Activated CD8-positive, alpha-beta memory T cell treated with anti-CD3 and anti-CD28 coated beads for 36 hours (primary cell): ENCODE data around the gene FARP2. TPM values are rescaled to one million over a fixed set of nuclear protein-coding genes. Genes with fewer than 3 reads are reported as not detected.
"Not testable (repeated sequence)": the region's sequence is repeated elsewhere in the genome, so short reads cannot be mapped to it uniquely, and the experiment has no call there.

ENCODE experiments used
- CTCF ChIA-PET: fragments of 350-600 bp; sonication (Branson Sonifier 250); formaldehyde crosslinking; loops from one replicate; lab custom pipeline; 2021; ENCODE audit warnings: antibody characterized with exemption; lab: Charles Lee
- POLR2A ChIA-PET: fragments of 350-600 bp; sonication (Branson Sonifier 250); formaldehyde crosslinking; loops from one replicate; lab custom pipeline; 2021; ENCODE audit warnings: antibody characterized with exemption; lab: Charles Lee
- total RNA-seq, 2 experiments: library from RNA; stranded (reverse); gene quantifications; one replicate each; pipeline ENCODE4 v1.2.3, GENCODE V29; 2021

The FARP2 gene
- total RNA-seq, 2 experiments from 2014 or later: 35.5 to 35.9 TPM

GRCh38 chr2:241390301-241391206, 34.5 kb downstream of the FARP2 start:
- POLR2A ChIA-PET: no interaction called here
- CTCF ChIA-PET: interaction anchor here (0.6 kb wide), 1 partner anchor 312 kb away, joined by 4 read pairs; no protein-coding TSS in a partner anchor

DNA sequence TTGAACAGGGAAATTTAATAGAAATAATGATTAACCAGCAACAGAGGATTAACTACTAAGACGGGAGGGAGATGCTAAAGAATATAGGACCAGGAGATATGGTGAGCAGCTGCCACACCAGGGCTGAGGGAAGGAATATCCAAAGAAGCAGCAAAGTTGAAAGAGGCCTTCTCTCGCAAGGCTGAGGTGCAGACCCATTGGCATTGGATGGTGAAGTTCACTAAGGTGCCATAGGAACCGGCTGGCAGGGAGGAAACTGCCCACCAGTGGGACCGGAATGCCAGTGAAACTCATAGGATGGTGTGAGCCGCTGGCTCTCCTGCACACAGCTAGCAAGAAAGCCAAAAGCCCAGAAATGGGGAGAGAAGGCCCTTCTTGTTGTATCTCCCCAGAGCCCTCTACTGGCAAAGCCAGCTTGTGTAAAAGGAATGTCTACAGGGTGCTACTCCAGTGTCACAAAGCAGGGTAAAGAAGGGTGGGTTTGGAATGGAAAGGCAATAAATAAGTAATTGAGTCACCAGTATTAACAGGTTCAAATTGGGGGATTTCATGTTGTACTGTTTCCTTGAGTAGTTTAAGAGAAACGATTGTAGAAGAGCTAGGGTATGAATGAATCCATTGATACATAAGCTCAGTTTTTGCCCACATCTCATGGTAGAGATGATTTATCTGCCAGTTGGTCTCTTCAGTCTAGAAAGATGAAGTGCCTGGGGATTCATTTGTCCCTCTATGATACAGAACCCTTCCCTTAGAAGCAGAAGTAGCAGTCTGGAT, 36.0 kb downstream of the FARP2 start:
- POLR2A ChIA-PET: no interaction called here
- CTCF ChIA-PET: no interaction called here

GRCh38 chr2:241392753-241393152, 36.7 kb downstream of the FARP2 start:
- POLR2A ChIA-PET, CTCF ChIA-PET: not testable (repeated sequence)

DNA sequence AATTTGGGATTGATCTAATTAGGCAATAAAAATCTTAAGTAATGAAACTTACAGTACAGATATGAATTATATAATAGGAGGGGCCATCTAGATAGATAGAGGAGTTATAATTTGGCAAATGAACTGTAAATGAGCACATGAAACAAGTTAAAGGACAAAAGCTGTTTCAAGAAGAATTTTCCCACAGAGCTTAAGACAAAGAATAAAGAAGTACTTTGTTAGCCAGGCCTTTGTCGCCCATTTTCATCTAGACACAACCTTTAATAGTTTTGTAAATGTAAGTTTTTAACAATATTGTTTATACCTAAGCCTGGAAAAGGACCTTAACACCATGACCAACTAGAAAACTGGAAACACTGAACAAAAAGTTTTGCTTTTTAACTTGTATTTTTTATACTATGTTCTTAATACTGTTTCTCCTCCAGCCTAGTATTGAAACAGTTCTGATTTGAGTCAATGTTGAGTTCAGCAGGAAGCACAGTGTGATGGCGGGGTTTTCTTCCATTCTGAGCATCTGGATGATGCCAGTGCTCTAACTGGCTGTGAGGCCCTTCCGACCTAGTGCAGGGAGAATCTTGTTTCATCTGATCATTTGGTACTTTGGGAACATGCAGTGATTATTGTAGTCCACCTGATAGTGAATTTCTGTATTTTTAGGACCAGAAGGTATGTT, 37.6 kb downstream of the FARP2 start:
- ChIA-PET POLR2A (no interaction called here), CTCF (no interaction called here)

DNA sequence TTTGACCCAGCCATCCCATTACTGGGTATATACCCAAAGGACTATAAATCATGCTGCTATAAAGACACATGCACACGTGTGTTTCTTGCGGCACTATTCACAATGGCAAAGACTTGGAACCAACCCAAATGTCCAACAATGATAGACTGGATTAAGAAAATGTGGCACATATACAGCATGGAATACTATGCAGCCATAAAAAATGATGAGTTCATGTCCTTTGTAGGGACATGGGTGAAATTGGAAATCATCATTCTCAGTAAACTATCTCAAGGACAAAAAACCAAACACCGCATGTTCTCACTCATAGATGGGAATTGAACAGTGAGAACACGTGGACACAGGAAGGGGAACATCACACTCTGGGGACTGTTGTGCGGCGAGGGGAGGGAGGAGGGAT, 40.7 kb downstream of the FARP2 start:
- CTCF ChIA-PET, POLR2A ChIA-PET: not testable (repeated sequence)

DNA sequence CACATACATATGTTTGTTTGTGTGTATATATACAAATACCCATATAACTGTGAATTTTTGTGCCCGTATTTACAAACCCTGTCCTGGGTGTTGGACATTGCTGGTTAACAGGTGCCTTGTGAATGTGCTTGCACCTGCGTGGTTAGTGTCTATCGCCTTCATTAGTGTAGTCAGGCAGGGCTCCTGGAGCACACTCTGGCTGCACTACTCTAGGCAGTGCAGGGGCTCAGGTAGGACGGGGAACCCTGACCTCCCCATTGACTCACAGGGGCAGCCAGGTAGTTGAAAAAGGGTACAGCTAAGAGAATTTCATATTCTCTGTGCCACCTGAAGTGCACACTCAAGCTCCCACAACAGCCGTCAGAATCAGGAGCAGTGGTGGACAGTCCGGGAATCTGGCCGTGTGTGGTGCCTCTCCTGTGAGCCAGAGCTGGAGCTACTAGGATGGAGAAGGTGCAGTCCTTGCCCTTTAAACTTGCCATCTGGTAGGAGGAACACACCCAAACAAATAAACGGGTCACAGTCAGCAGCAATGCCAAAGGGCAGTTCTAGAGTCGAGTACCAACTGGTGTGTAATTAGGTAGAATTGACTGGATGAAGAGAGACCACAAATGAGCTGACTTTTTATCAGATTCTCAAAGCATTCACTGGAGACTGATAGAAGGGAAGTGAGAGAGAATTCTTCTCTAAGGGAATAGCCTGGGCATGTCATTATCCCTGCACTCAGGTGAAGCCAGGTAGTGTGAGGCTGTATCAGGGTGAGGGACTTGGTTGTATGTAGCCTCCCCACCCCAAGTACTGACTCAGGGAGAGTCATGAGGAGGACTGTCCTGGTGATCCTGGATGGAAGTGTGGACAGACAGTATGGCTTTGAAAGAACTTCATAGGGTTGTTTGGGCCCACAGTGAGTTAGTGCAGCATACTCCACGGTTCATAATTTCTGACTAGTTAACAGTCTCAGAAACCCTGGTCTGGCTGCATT, 44.1 kb downstream of the FARP2 start:
- ChIA-PET CTCF (no interaction called here), POLR2A (no interaction called here)

GRCh38 chr2:241408849-241409248, 52.8 kb downstream of the FARP2 start:
- CTCF ChIA-PET: interaction anchor here (0.5 kb wide), 1 partner anchor 22 kb away, joined by 3 read pairs; no protein-coding TSS in a partner anchor
- POLR2A ChIA-PET: no interaction called here

DNA sequence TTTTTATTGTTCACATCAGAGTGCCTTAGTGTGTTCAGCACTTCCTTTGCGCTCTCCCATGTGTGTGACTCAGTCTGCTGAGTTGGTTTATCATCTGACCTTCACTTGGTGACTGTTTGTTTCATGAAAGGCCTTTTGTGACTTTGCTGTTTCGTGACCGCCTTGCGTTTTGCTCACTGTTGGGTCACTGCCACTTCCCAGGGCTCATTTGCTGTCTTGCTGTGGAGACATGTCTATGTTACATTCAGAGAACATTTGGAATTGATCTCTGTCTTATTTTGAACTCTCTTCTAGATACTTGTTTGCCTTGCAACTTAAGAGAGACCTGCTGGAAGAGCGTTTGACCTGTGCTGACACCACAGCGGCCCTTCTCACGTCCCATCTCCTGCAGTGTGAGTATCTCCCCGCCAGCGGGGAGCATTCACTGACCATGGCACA, 54.7 kb downstream of the FARP2 start:
- POLR2A ChIA-PET: no interaction called here
- CTCF ChIA-PET: no interaction called here

- POLR2A ChIA-PET: no interaction called here
- CTCF ChIA-PET: no interaction called here
These were observed 56.1 kb downstream of the FARP2 start for GRCh38 chr2:241412144-241412543.

GRCh38 chr2:241413501-241413900, 57.4 kb downstream of the FARP2 start:
- CTCF ChIA-PET: interaction anchor here (0.7 kb wide), 1 partner anchor 152 kb away, joined by 4 read pairs; no protein-coding TSS in a partner anchor
- POLR2A ChIA-PET: not testable (repeated sequence)

GRCh38 chr2:241413929-241414580, 58.0 kb downstream of the FARP2 start:
- POLR2A ChIA-PET: no interaction called here
- CTCF ChIA-PET: interaction anchor here (0.7 kb wide), 1 partner anchor 151 kb away, joined by 4 read pairs; no protein-coding TSS in a partner anchor

DNA sequence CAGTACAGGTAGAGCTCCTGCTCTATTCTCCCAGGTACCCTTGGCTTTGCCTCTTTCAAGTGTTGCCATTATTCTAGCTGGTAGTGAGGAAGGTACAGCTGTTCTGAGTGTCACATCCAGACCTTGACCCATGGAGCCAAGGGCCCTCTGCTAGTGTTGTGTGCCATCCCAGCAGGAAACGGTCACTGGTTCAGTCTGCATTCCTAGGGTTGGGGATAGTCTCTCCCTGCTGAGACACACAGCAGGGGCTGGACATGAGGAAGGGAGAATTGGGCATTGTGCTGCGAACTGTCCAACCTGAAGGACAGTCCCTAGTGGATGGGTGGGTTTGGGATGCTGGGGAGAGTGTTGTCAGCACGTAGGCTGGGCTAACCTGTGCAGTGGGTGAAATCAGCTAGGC, 59.1 kb downstream of the FARP2 start:
- CTCF ChIA-PET: no interaction called here
- POLR2A ChIA-PET: no interaction called here

- ChIA-PET POLR2A (no interaction called here), CTCF (no interaction called here)
These were observed 61.5 kb downstream of the FARP2 start for GRCh38 chr2:241417626-241418025.

DNA sequence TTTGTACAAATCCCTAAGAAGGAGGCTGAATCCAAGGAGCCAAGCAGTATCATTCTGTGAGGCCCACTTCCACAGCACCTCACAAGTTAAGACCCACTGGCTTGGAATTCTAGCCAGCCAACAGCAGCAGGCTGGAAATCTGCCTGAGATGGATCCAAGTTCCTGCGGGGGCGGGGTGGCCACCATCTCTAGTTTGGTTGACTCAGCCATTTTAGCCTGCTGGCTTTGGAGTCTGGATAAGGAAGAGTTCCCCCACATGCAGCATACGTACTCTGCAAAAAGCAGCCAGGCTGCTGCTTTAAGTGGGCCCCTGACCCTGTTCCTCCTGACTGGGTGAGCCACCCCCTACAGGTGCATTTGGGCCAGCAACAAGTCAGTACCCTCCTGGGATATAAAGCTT, 65.2 kb downstream of the FARP2 start:
- ChIA-PET POLR2A (no interaction called here), CTCF (no interaction called here)

- CTCF ChIA-PET, POLR2A ChIA-PET: not testable (repeated sequence)
These were observed 65.9 kb downstream of the FARP2 start for GRCh38 chr2:241421942-241422341.

GRCh38 chr2:241422350-241422749, 66.3 kb downstream of the FARP2 start:
- POLR2A ChIA-PET: no interaction called here
- CTCF ChIA-PET: no interaction called here

DNA sequence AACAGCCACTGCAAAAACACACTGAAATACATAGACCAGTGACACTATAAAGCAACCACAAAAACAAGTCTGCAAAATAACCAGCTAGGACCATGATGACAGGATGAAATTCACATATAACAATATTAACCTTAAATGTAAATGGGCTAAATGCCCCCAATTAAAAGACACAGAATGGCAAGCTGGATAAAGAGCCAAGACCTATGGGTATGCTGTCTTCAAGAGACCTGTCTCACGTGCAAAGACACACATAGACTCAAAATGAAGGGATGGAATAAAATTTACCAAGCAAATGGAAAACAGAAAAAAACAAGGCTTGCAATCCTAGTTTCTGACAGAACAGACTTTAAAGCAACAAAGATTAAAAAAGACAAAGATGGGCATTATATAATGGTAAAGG, 67.4 kb downstream of the FARP2 start:
- POLR2A ChIA-PET, CTCF ChIA-PET: not testable (repeated sequence)

DNA sequence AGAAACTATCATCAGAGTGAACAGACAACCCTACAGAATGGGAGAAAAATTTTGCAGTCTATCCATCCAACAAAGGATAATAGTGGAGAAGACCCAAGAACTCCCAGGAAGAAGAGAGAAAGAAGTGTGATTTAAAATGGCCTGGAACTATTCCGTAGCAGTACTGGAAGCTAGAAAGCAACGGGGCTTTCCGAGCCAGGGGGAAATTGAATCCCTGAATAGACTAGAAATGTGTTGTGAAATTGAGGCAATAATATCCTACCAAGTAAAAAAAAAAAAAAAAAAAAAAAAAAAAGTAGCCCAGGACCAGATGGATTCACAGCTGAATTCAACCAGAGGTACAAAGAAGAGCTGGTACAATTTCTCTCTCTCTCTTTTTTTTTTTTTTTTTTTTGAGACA, 69.3 kb downstream of the FARP2 start:
- CTCF ChIA-PET: no interaction called here
- POLR2A ChIA-PET: no interaction called here
